Endothelial cell of umbilical vein (primary cell): ENCODE measurements around the gene BIN2. TPM values are rescaled to one million over a fixed set of nuclear protein-coding genes. Genes with fewer than 3 reads are reported as not detected.

ENCODE experiments used
- BruUV-seq: library from RNA; stranded (reverse); fragments of 400-500 nt; replicated peaks from 2 replicates; lab custom pipeline; 2021; lab: Mats Ljungman, UMichigan
- CTCF ChIA-PET: fragments of 300-600, 350-600 bp; sonication (Branson Sonifier 250); formaldehyde crosslinking; loops from one replicate; lab custom pipeline; 2021; ENCODE audit warnings: antibody characterized with exemption, inconsistent platforms; lab: Charles Lee
- POLR2A ChIA-PET: fragments of 300-600, 350-600 bp; sonication (Branson Sonifier 250); formaldehyde crosslinking; loops from one replicate; lab custom pipeline; 2021; ENCODE audit warnings: antibody characterized with exemption, inconsistent platforms; lab: Charles Lee
- DNase-seq: peaks from one replicate; pipeline ENCODE4 v3.0.0-alpha.2; 2011; ENCODE audit warnings: low read depth, low spot score
- FAIRE-seq: peaks from 2 replicates; lab custom pipeline; 2011; peaks lifted over from hg19 to GRCh38; lab: Jason Lieb, UNC
- H2AFZ ChIP-seq: 2 replicates; pipeline ENCODE4 v1.6.0; 2012; ENCODE audit warnings: low read depth, low read length, control low read depth, inconsistent platforms
- H3K27ac ChIP-seq: 2 replicates; pipeline ENCODE4 v1.5.1; 2011; ENCODE audit warnings: low read depth, mild to moderate bottlenecking, control low read depth, low read length, moderate library complexity; ENCODE audit not compliant: insufficient read depth
- H3K27me3 ChIP-seq, 2 experiments: 2 replicates each; pipeline versions ENCODE4 v1.6.0 to v1.6.1; 2011; ENCODE audit warnings: low read length in 2 of 2, mixed read lengths in 1 of 2; ENCODE audit not compliant: control insufficient read depth in 2 of 2, insufficient read depth in 2 of 2
- H3K36me3 ChIP-seq, 2 experiments: 2 replicates in 1 of 2; 3 replicates in 1 of 2; pipeline ENCODE4 v1.5.1; 2011; ENCODE audit warnings: low read length in 2 of 2, mild to moderate bottlenecking in 1 of 2, moderate library complexity in 1 of 2; ENCODE audit not compliant: control insufficient read depth in 2 of 2, insufficient read depth in 2 of 2; ENCODE audit errors: extremely low read depth in 1 of 2
- H3K4me1 ChIP-seq: 3 replicates; pipeline ENCODE4 v1.5.1; 2011; ENCODE audit warnings: mild to moderate bottlenecking, low read length; ENCODE audit not compliant: control insufficient read depth, insufficient read depth; ENCODE audit errors: extremely low read depth
- H3K4me2 ChIP-seq: 2 replicates; pipeline ENCODE4 v1.6.1; 2011; ENCODE audit warnings: low read length, control low read depth, mixed read lengths; ENCODE audit not compliant: insufficient read depth
- H3K4me3 ChIP-seq, 3 experiments: fragments of 200-600 bp in 1 of 3; sonication (generic), shearing (Covaris generic) in 1 of 3; replicated peaks in 1 of 3; 2 replicates each; pipeline ENCODE4 v1.5.1; 2011 to 2016; ENCODE audit warnings: control low read depth in 3 of 3, low read length in 3 of 3, mild to moderate bottlenecking in 2 of 3, inconsistent platforms in 1 of 3, low read depth in 1 of 3, moderate library complexity in 1 of 3; ENCODE audit not compliant: insufficient read depth in 1 of 3
- H3K79me2 ChIP-seq: 2 replicates; pipeline ENCODE4 v1.6.0; 2012; ENCODE audit warnings: low read length, inconsistent platforms; ENCODE audit not compliant: control insufficient read depth, insufficient read depth
- H3K9ac ChIP-seq: replicated peaks from 2 replicates; pipeline ENCODE3; 2011; ENCODE audit warnings: low read length, control low read depth; ENCODE audit not compliant: insufficient read depth; ENCODE audit errors: extremely low read depth
- H3K9me1 ChIP-seq: replicated peaks from 3 replicates; pipeline ENCODE4 v1.6.0; 2011; ENCODE audit warnings: mild to moderate bottlenecking, low read length; ENCODE audit not compliant: control insufficient read depth, insufficient read depth; ENCODE audit errors: extremely low read depth
- H3K9me3 ChIP-seq: replicated peaks from 2 replicates; pipeline ENCODE4 v1.5.1; 2012; ENCODE audit warnings: low read length, inconsistent platforms; ENCODE audit not compliant: control insufficient read depth, insufficient read depth
- H4K20me1 ChIP-seq: replicated peaks from 2 replicates; pipeline ENCODE3; 2011; ENCODE audit warnings: mild to moderate bottlenecking, low read length; ENCODE audit not compliant: control insufficient read depth, insufficient read depth; ENCODE audit errors: extremely low read depth
- CTCF ChIP-seq, 2 donors: IDR thresholded peaks; 1 replicate in 1 of 2; 2 replicates in 1 of 2; pipeline ENCODE4 v1.5.1; 2011; ENCODE audit warnings: low read length in 2 of 2, mild to moderate bottlenecking in 2 of 2, moderate library complexity in 2 of 2, control low read depth in 1 of 2, inconsistent platforms in 1 of 2, low read depth in 1 of 2; ENCODE audit not compliant: insufficient read depth in 1 of 2; ENCODE audit errors: extremely low read depth in 1 of 2
- EZH2 ChIP-seq: IDR thresholded peaks from 2 replicates; pipeline ENCODE4 v1.6.1; 2012; ENCODE audit warnings: borderline replicate concordance, low read depth, mild to moderate bottlenecking, moderate library complexity, low read length, inconsistent platforms; ENCODE audit not compliant: severe bottlenecking
- FOS ChIP-seq: IDR thresholded peaks from 2 replicates; pipeline ENCODE4 v1.6.1; 2011; ENCODE audit warnings: mild to moderate bottlenecking, low read length, moderate library complexity, borderline replicate concordance; ENCODE audit not compliant: insufficient read depth
- GATA2 ChIP-seq: IDR thresholded peaks from 2 replicates; pipeline ENCODE4 v1.7.0; 2011; ENCODE audit warnings: low read depth, mild to moderate bottlenecking, moderate library complexity, mixed read lengths, low read length; ENCODE audit not compliant: insufficient read length, insufficient read depth
- JUN ChIP-seq: IDR thresholded peaks from 2 replicates; pipeline ENCODE4 v1.6.1; 2011; ENCODE audit warnings: borderline replicate concordance, low read depth; ENCODE audit not compliant: insufficient read length, insufficient read depth
- MAX ChIP-seq: IDR thresholded peaks from 2 replicates; pipeline ENCODE4 v1.6.1; 2011; ENCODE audit not compliant: insufficient read depth, insufficient read length
- MYC ChIP-seq: IDR thresholded peaks from one replicate; pipeline ENCODE4 v1.6.1; 2011; ENCODE audit warnings: mild to moderate bottlenecking, low read depth, low read length
- POLR2A ChIP-seq: IDR thresholded peaks from 2 replicates; pipeline ENCODE4 v1.6.1; 2012; ENCODE audit warnings: low read depth, mild to moderate bottlenecking, control low read depth, low read length
- dilution Hi-C: fragments of 300-500 bp; cut with MboI; formaldehyde crosslinking; loops from one replicate; pipeline ENCODE4 v1.15.0; 2019; ENCODE audit warnings: low sequenced_read_pairs; ENCODE audit not compliant: extremely low pct_ligation_motif_present
- intact Hi-C: fragments of 100-400 bp; cut with micrococcal nuclease; formaldehyde crosslinking; loops from one replicate; pipeline ENCODE4 v1.10.0; 2022
- polyA plus RNA-seq, 4 experiments: library from polyadenylated mRNA; depleted of rRNA in 3 of 4; stranded (reverse) in 3 of 4; unstranded in 1 of 4; fragments of >200 nt; gene quantifications; 2 replicates each; pipeline versions ENCODE4 v1.2.1 to v1.2.3, GENCODE V29; 2011 to 2012; ENCODE audit warnings: missing spikeins in 1 of 4
- total RNA-seq: library from RNA; stranded (reverse); gene quantifications from 2 replicates; pipeline ENCODE4 v1.2.3, GENCODE V29; 2021

The BIN2 gene
- total and polyA plus RNA-seq, 2 donors (not counting 3 experiments of a cell fraction or from before 2014, with no cell fraction given), result not detected

- CTCF ChIA-PET, result interaction anchor here (0.7 to 3.7 kb wide), 4 partner anchors 10 to 51 kb away, joined by 3 to 14 read pairs (median 4); no protein-coding TSS in a partner anchor
- BruUV-seq, result no TSS peak
- POLR2A ChIA-PET, result interaction anchor here (1.3 kb wide), 1 partner anchor 10 kb away, joined by 3 read pairs; no protein-coding TSS in a partner anchor
Observed at GRCh38 chr12:51361161-51362016, 37.4 kb upstream of the BIN2 start.

More at GRCh38 chr12:51361161-51362016, 37.4 kb upstream of the BIN2 start:
- TF ChIP-seq FOS (no peak), CTCF (IDR thresholded peaks at IDR 0.05; ENCODE audit: extremely low read depth in 1 of 2, insufficient read depth in 1 of 2, low read depth in 1 of 2, low read length in 2 of 2) (no peak), EZH2 (no peak), GATA2 (no peak), POLR2A (no peak), MAX (no peak), MYC (no peak), JUN (no peak)
- intact Hi-C loops (no loop called here), dilution Hi-C loops (no loop called here)
- H3K4me3 ChIP-seq, result no peak overlapping the region
- no peaks in the 10 kb centered on the region for H3K9me3 ChIP-seq
- H2AFZ ChIP-seq, result no peak overlapping the region
- no peak overlapping the region for H3K4me2 ChIP-seq
- H3K9ac ChIP-seq, result no peak overlapping the region
- H3K36me3 ChIP-seq, result peaks cover 0 to 3% of the 10 kb centered on the region in 2 experiments
- H3K9me1 ChIP-seq, result no peaks in the 10 kb centered on the region
- FAIRE-seq (no peak), DNase-seq (no peak)
- H3K27me3 ChIP-seq, result no peaks in the 10 kb centered on the region
- no peaks in the 10 kb centered on the region for H4K20me1 ChIP-seq
- H3K4me1 ChIP-seq, result no peaks in the 10 kb centered on the region
- no peak overlapping the region for H3K27ac ChIP-seq
- no peaks in the 10 kb centered on the region for H3K79me2 ChIP-seq
